HG02884 (cell line): Measurements from ENCODE around the gene BTBD1.

ENCODE experiments used
- ATAC-seq: cut with Tn5 transposase; IDR thresholded peaks from one replicate; pipeline ENCODE4 v1.9.1; 2021; ENCODE audit warnings: mild to moderate bottlenecking, moderate library complexity; ENCODE audit not compliant: unreplicated experiment

The BTBD1 gene

DNA sequence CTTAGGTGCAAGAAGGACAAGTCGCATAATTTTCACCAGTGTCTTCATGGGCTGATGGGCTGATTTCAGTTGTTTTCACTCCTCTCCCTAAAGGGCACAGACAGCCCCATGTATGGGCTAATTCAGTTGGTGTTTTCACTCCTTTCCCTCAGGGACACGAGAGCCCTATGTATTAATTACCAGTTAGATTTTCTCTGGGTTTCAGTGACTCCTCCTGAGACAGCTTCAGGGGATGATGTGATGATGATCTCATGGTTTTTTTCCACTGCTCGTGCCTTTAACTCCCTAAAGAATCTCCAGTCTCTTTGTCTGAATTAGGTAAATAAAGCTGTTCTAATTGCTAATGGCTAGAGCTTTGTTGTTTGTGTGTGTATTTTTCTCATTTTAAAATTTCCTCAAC lies 71.1 kb downstream of the BTBD1 start:
- no peak for ATAC-seq

DNA sequence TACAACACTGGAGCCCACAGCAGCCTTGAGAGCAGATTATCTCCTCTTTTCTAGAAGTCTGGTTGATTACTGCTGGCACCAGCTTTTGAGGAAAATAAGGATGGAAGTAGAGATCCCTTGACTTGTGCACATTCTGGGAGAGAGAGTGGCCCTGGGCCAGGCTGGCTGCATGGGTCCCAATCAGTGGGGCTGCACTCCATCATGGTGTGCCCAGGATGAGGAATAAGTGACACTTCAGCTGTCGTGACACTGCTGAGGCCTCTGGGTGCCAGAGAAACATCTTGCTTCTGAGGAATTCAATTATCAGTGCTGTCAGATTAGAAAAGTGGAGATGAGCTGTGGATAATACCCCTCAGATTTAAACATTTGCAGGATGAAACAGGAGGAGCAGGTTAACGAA lies 72.0 kb downstream of the BTBD1 start:
- no peak for ATAC-seq

DNA sequence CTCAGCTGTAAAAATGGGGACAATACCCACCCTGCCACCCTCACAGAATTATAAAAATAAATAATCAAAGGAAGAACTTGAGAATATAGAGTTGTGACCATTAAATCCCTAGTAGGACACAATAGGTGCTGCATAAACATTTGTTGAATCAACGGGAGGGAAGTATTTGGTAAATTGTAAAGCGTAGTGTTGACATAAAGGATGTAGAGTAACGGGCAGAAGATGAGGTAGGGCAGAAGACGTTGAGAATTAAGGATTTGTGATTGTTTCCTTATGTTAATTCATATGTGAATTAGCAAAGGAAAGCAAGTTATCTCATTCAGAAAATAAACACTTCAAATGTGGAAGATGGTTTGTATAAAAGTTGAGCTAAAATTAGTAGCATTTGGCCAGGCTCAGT lies 73.9 kb downstream of the BTBD1 start:
- no peak for ATAC-seq

DNA sequence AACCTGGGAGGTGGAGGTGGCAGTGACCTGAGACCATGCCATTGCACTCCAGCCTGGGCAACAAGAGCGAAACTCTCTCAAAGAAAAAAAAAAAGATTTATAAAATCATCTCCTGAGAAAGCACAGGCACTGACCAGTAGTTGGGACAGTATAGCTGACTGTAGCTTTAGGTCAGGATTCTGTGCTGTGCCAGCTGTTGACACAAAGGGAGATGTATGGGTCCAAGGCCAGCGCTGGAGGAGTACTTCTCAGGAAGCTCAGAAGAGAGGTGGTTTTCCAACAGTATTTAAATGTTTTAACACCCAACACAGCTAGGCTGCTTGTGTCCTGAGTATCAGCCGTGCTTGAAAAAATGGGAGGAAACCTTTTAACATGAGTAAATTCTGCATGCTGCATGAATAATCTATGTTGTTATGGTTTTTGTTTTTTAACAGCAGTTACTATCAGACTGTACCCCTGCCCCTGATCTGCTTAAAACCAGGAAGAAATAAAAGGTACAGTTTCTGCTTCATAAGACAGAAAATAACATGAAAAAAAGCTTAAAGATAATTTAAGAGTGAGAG lies 74.5 kb downstream of the BTBD1 start:
- no peak for ATAC-seq

DNA sequence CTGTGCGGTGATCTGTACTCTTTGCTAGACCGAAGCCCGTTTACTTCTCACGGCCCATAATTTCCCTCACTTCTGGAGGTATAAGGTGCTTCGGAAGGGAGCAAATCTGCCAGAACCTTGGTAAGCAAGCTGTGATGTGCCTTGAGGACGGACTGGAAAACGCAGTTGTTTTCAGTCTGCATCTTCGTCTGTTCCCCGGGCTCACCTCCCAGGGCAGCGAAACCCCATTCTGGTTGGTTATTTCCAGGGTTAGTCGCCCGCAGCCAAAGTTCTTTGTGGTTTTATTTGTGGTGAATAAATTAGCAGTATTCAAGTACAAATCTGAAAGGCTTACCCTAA lies 80.6 kb downstream of the BTBD1 start:
- peak; percentile 12 for ATAC-seq

DNA sequence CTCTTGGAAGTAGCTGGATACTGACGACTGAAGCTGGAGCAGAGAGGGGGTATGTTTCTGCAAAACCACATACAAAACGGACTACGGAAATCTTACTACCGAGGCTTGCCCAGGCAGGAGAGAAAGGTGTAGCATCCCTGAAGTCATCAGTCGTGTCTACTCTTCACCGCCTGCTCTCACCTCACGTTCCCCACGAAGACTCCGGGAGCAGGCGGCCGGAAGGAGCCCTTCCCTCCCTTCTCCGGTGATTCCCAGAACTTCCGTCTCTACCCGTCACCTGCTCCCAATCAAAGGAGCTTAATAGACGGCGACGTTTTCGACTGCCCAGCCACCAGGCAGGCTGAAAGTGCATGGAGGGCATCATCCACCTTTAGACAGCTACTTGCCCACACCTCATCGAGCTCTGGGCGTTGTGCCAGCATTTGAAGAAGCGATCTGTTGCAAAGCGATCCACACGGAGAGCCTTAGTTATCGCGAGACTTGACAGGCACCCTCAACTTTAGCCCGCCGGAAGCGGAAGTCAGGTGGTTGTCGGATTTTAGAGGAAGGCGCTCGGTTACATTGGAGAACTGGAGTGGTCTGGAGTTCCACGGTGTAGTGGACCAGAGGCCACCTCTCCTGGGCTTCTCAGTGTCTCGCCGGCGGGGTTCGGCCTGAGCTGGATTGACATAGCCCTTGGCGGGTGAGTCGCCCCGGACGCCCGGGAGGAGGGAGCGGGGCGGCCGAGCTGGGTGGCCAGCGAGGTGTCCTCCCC lies 81.2 kb downstream of the BTBD1 start, which contains the start of gene RAMAC:
RAMAC (plus strand) TSS at position 523 of the 754 bp plus-strand sequence. CDS start 2,809 bp downstream, outside the sequence.
- peak; percentile 97 for ATAC-seq

DNA sequence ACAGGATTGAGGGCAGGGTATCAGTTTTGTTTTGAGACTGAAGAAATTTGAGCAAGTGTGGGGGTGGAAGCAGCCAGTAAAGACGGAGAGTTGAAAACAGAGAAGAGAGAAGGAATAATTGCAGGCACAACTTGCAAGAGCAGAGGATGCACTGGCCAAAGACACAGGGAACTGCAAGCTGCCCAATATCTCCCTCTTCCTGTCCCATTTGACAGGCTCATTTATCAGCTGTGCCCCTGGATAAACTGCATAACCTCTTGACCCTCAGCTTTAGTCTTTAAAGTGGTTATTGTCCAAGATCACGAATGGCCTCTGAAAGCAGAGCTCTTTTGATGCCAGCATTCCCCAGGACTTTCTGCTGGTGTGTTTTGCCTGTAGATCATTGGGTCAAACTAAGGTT lies 86.1 kb downstream of the BTBD1 start:
- no peak for ATAC-seq

DNA sequence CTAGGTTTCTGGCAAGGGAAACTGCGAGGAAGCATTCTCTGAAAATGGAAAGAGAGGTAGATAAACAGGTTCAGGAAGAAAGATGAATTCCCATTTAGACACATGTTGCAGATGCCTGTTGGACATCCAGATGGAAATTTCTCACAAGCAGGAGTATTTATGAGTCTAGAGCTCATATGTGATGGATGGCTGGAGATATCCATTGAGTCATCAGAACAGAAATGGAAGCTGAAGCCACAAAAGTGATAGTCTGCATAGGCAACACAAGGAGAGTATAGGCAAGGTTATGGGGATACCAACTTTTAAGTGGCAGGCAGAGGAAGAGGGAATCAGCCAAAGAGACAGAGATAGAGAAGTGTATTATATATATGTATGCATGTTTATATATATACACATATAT lies 87.3 kb downstream of the BTBD1 start:
- ATAC-seq: no peak

DNA sequence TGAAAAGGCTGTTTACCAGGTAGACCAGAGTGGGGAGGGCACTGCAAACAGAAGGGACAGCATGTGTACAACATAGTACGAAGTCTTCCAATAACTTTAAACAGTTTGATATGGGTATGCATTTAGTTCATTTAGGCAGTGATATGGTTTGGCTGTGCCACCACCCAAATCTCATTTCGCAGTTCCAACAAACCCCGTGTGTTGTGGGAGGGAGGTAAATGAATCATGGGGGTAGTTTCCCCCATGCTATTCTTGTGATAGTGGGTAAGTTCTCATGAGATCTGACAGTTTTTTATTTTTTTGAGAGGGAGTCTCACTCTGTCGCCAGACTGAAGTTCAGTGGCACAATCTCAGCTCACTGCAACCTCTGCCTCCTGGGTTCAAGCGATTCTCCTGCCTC lies 88.6 kb downstream of the BTBD1 start:
- ATAC-seq: no peak

DNA sequence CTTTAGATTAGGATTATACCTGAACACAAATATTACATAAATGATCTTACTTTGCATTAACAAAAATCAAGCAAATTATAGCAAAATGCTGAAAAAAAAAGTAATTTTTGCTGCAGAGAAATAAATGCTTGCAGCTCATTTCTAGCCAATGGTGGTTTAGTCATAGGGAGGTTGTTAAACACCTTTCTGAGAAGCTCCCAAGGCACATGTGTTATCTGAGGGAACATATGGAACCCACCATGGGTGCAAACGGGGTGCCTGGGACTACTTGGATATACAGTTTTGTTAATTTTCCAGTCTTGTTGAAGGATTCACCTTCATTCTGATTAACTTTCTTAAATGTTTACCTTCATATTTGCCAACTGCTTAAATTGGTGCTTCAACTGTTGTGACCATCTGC lies 90.0 kb downstream of the BTBD1 start:
- ATAC-seq: no peak

DNA sequence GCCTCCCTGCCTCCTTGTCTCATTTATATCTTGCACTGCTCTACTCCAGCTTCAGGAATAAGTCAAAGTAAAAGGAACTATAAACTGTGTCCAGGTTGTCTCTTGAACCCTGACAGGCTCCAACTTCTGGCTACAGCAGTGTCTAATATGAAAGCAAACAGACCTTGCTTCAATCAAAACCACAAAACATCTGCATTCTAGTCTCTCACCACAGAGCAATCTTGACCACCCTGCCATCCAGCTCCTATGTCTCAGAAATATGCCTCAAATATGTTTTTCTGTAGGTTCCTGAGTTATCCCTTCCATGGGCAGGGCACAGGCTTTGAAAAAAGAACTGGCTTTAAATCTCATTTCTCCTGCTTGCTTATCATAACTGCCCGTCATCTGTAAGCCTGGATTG lies 94.1 kb downstream of the BTBD1 start:
- ATAC-seq: no peak

DNA sequence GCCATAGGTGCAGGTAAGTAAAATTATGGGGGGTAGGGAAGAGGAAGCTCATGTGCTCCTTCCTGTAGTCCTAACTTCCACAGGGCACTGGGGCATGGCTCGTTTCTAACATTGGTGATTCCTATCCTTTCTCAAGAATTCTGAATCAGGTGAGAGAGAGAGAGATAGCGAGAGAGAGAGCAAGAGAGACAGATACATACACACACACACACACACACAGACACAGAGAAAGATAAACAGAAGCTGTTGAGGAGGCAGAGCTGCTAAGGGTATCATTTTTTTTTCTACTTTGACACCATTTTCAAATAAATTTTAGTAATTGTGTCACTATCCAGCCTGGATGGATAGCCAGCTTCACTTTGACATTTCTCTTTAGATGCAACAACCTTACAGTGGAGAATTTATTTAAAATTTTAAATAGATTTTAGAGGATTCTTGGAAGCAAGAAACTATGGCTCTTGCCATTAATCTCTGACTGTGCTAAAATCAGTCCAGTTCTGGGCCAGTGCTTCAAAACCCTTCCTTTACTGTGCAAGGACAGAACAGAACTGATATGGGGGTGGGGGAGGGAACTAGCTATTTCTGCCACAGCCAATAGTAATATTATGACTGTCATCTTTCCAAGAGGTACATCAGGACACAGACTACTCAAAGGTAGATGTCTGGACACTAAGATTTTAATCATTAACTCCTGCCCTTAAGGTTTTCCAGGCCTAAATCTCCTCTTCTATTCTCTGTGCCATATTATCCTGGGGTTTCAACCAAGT lies 95.7 kb downstream of the BTBD1 start:
- ATAC-seq: no peak

DNA sequence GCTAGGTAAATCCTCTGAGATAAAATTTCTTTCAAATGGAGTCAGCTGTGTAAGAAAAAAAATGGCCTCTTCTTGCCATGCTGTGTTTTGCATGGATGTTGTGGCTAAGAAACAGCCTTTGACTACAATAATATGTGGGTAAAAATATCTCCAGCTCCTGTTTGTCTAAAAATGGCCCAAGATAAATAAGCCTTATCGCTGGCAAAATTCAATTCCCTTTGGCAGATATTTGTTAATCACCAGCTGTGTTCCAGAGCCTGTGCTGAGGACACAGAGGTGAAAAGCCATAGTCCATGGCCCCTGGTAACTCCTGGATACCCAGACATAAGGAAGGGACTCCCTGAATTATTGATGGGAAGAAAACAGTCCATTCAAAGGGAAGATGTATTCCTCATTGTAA lies 96.4 kb downstream of the BTBD1 start:
- no peak for ATAC-seq

DNA sequence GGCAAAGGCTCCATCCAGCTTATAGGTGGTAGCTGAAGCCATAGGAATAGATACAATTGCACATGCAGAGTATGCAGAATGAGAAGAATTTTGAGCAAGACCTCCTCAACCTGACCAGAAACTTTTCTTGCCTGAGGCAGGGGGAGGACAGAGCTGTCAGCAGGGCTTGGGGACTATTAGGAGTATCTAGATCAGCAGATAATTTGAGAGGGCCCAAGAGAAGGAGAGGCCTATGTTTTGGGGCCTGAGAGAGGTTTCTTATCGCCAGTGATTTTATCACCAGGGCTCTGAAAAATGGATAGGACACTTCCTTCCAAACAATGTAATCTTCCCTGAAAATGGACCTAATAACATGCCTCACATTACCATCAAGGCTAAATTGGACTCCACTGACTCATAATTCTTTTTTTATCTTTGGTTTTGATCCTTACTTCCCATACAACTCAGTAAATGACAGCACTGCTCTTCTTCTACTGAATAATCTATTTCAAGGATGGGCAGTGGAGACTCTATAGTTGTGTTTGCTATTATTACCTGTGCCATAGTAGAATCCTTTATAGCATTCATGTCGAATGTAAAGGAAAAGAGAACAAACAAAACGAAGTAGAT lies 96.9 kb downstream of the BTBD1 start:
- ATAC-seq: no peak

DNA sequence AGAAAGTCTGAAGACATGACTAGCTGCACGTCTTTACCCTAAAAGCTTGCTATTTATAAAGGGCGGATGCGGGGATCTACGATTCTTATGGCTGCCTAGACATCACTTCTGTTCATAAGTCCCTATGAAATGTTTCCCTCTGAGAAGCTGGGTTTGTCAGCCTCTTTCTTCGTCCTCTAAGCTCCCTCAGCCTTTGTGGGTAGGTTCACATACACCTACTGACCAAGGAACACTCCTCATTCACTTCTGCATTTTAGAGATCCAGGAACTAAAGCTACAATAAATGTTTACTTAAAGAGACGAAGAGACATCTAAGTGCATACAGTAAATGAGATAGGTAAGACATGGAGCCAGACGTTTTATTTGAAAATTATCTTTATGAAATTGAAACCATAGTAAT lies 97.7 kb downstream of the BTBD1 start:
- ATAC-seq: no peak

DNA sequence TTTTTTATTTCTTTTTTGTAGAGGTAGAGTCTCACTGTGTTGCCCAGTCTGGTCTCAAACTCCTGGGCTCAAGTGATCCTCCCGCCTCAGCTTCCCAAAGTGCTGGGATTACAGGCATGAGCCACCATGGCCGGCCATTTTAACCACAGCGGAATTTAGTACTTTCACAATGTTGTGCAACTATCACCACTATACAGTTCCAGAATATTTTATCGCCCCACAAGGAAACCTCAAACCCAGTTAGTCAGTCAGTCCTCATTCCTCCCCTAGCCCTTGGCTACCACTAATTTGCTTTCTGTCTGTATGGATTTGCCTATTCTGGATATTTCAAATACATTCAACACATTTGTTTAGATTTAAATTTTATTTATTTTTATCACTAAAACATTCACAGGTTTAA lies 99.0 kb downstream of the BTBD1 start:
- ATAC-seq: no peak

DNA sequence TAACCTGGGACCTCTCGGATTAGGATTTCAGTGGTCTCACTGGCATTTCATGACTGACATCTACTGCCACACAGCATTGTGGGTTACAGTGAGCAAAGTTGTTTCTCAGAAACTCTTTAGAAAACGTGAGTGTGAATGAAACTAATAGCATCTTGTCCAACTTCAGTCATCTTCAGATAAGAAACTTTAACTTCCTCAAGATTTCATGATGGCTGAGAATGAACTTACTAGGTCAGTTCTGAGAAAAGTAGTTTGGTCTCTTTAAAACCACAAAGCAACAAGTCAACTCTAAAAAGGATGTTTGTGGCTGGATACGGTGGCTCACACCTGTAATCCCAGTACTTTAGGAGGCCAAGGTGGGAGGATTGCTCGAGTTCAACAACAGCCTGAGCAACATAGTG lies 100.4 kb downstream of the BTBD1 start:
- ATAC-seq: peak; percentile 73
